ENCODE data around the gene LRRC61. TPM values are rescaled to one million over a fixed set of nuclear protein-coding genes. Genes with fewer than 3 reads are reported as not detected.

LRRC61 gene
- total RNA-seq, 2 donors from 2014 or later: 0.77 to 27.0 TPM

GRCh38 chr7:150355666-150356059 is 32.5 kb downstream of the LRRC61 start:
- Mint-ChIP-seq H3K9me3 (no peaks in the 10 kb centered on the region), H3K36me3 (ENCODE audit: low read depth) (no peaks in the 10 kb centered on the region), H3K4me3 (no peak overlapping the region), H3K27ac (no peak overlapping the region), H3K4me1 (no peaks in the 10 kb centered on the region), H3K27me3 (ENCODE audit: insufficient read depth) (no peaks in the 10 kb centered on the region)
- Histone ChIP-seq H3K27ac (ENCODE audit: low read depth, low read length) (no peak overlapping the region), H3K9ac (ENCODE audit: extremely low read depth, low read length, poor library complexity, severe bottlenecking) (no peak overlapping the region), H3K27me3 (ENCODE audit: control insufficient read depth, insufficient read depth, low read length, poor library complexity, severe bottlenecking) (no peaks in the 10 kb centered on the region), H3K4me3 (ENCODE audit: low read length) (no peak overlapping the region), H3K36me3 (ENCODE audit: control insufficient read depth, insufficient read depth, low read length) (no peaks in the 10 kb centered on the region), H3K9me3 (ENCODE audit: control insufficient read depth, low read length) (no peaks in the 10 kb centered on the region), H3K4me1 (ENCODE audit: control insufficient read depth, insufficient read depth, low read length) (no peaks in the 10 kb centered on the region)
- 86% methylated on average over 1 of the region's 1 CpG; no CpG with 5 or more reads in 1 of the 2 experiments for WGBS, 2 experiments (ENCODE audit: insufficient coverage in 1 of 2, insufficient read length in 1 of 2)
- no peak for DNase-seq
- no peak for TF ChIP-seq CTCF (conservative IDR thresholded peaks at IDR 0.05)

GRCh38 chr7:150356265-150356897 is 33.2 kb downstream of the LRRC61 start:
- no peaks in the 10 kb centered on the region for H3K27me3 ChIP-seq (ENCODE audit: control insufficient read depth, insufficient read depth, low read length, poor library complexity, severe bottlenecking)
- Mint-ChIP-seq H3K27me3 (ENCODE audit: insufficient read depth) (no peaks in the 10 kb centered on the region), H3K9me3 (no peaks in the 10 kb centered on the region), H3K4me1 (peaks cover 2% of the 10 kb centered on the region), H3K36me3 (ENCODE audit: low read depth) (no peaks in the 10 kb centered on the region), H3K27ac (no peak overlapping the region), H3K4me3 (no peak overlapping the region)
- H3K9ac ChIP-seq (ENCODE audit: extremely low read depth, low read length, poor library complexity, severe bottlenecking): no peak overlapping the region
- H3K9me3 ChIP-seq (ENCODE audit: control insufficient read depth, low read length): no peaks in the 10 kb centered on the region
- no peaks in the 10 kb centered on the region for H3K36me3 ChIP-seq (ENCODE audit: control insufficient read depth, insufficient read depth, low read length)
- no peak overlapping the region for H3K4me3 ChIP-seq (ENCODE audit: low read length)
- peak; percentile 82 for TF ChIP-seq CTCF (conservative IDR thresholded peaks at IDR 0.05)
- no peaks in the 10 kb centered on the region for H3K4me1 ChIP-seq (ENCODE audit: control insufficient read depth, insufficient read depth, low read length)
- H3K27ac ChIP-seq (ENCODE audit: low read depth, low read length): no peak overlapping the region
- 38 to 54% methylated on average over 3 to 6 of the region's 6 CpGs for WGBS, 2 experiments (ENCODE audit: insufficient coverage in 1 of 2, insufficient read length in 1 of 2)
- DNase-seq: peak; percentile 61

GRCh38 chr7:150357270-150357669 is 34.1 kb downstream of the LRRC61 start:
- no peak for TF ChIP-seq CTCF (conservative IDR thresholded peaks at IDR 0.05)
- H3K27me3 ChIP-seq (ENCODE audit: control insufficient read depth, insufficient read depth, low read length, poor library complexity, severe bottlenecking): no peaks in the 10 kb centered on the region
- no peak for DNase-seq

More at GRCh38 chr7:150357270-150357669, 34.1 kb downstream of the LRRC61 start:
- no peaks in the 10 kb centered on the region for H3K36me3 Mint-ChIP-seq (ENCODE audit: low read depth)
- no peaks in the 10 kb centered on the region for H3K9me3 Mint-ChIP-seq
- no peaks in the 10 kb centered on the region for H3K4me1 ChIP-seq (ENCODE audit: control insufficient read depth, insufficient read depth, low read length)
- H3K4me1 Mint-ChIP-seq: peaks cover 8% of the 10 kb centered on the region
- no peak overlapping the region for H3K27ac ChIP-seq (ENCODE audit: low read depth, low read length)
- no peak overlapping the region for H3K9ac ChIP-seq (ENCODE audit: extremely low read depth, low read length, poor library complexity, severe bottlenecking)
- H3K9me3 ChIP-seq (ENCODE audit: control insufficient read depth, low read length): no peaks in the 10 kb centered on the region
- H3K27ac Mint-ChIP-seq: no peak overlapping the region
- no peaks in the 10 kb centered on the region for H3K27me3 Mint-ChIP-seq (ENCODE audit: insufficient read depth)
- no peaks in the 10 kb centered on the region for H3K36me3 ChIP-seq (ENCODE audit: control insufficient read depth, insufficient read depth, low read length)
- 91 to 92% methylated on average over 6 to 9 of the region's 9 CpGs for WGBS, 2 experiments (ENCODE audit: insufficient coverage in 1 of 2, insufficient read length in 1 of 2)
- H3K4me3 Mint-ChIP-seq: no peak overlapping the region
- no peak overlapping the region for H3K4me3 ChIP-seq (ENCODE audit: low read length)

All from endodermal cell (in vitro differentiated cells).